A549 (cell line): ENCODE measurements around the gene ACVRL1.

Source experiments
- BHLHE40 ChIP-seq: IDR thresholded peaks from 2 replicates; pipeline ENCODE4 v1.6.1; 2012; ENCODE audit warnings: low read depth, low read length, inconsistent platforms
- CHD4 ChIP-seq: fragments of 200-600 bp; sonication (generic); IDR thresholded peaks from 2 replicates; pipeline ENCODE4 v1.6.1; 2016; ENCODE audit warnings: antibody characterized with exemption, mild to moderate bottlenecking, borderline replicate concordance
- HDAC2 ChIP-seq: fragments of 200-600 bp; sonication (generic); IDR thresholded peaks from 2 replicates; pipeline ENCODE4 v1.6.1; 2016
- HOXA7 ChIP-seq: fragments of 250-450 bp; sonication (Bioruptor Pico); IDR thresholded peaks from 2 replicates; pipeline ENCODE4 v1.5.0; 2020; ENCODE audit warnings: mild to moderate bottlenecking, moderate library complexity
- KDM5A ChIP-seq: fragments of 200-600 bp; sonication (generic); IDR thresholded peaks from 2 replicates; pipeline ENCODE4 v1.6.1; 2016; ENCODE audit warnings: antibody characterized with exemption, mild to moderate bottlenecking
- NFE2L2 ChIP-seq: fragments of 150-350 bp; conservative IDR thresholded peaks from 2 replicates; pipeline ENCODE4 v1.6.1; 2014; ENCODE audit warnings: low read length
- RAD21 ChIP-seq, 2 experiments: fragments of >200 bp in 1 of 2; sonication (Bioruptor Twin) in 1 of 2; formaldehyde crosslinking in 1 of 2; IDR thresholded peaks in 1 of 2; conservative IDR thresholded peaks in 1 of 2; 2 replicates in 1 of 2; 3 replicates in 1 of 2; pipeline ENCODE4 v1.6.1; 2012 to 2018; ENCODE audit warnings: inconsistent platforms in 1 of 2
- RFX5 ChIP-seq: fragments of 450-650 bp; IDR thresholded peaks from 2 replicates; pipeline ENCODE4 v1.7.1; 2014; ENCODE audit warnings: antibody characterized with exemption, mild to moderate bottlenecking, moderate library complexity
- USF2 ChIP-seq: fragments of 450-650 bp; IDR thresholded peaks from 2 replicates; pipeline ENCODE4 v1.6.1; 2014; ENCODE audit warnings: antibody characterized with exemption
- TF ChIP-seq, protein P1 (sequence below): fragments of >200 bp; sonication (Bioruptor Twin); formaldehyde crosslinking; IDR thresholded peaks from 3 replicates; pipeline ENCODE4 v1.5.1; 2016

- TF ChIP-seq, protein P1, sequence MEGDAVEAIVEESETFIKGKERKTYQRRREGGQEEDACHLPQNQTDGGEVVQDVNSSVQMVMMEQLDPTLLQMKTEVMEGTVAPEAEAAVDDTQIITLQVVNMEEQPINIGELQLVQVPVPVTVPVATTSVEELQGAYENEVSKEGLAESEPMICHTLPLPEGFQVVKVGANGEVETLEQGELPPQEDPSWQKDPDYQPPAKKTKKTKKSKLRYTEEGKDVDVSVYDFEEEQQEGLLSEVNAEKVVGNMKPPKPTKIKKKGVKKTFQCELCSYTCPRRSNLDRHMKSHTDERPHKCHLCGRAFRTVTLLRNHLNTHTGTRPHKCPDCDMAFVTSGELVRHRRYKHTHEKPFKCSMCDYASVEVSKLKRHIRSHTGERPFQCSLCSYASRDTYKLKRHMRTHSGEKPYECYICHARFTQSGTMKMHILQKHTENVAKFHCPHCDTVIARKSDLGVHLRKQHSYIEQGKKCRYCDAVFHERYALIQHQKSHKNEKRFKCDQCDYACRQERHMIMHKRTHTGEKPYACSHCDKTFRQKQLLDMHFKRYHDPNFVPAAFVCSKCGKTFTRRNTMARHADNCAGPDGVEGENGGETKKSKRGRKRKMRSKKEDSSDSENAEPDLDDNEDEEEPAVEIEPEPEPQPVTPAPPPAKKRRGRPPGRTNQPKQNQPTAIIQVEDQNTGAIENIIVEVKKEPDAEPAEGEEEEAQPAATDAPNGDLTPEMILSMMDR: no peak
- TF ChIP-seq CHD4 (no peak), USF2 (no peak), BHLHE40 (no peak), HOXA7 (CRISPR knock-in tag) (no peak), KDM5A (no peak), NFE2L2 (no peak), HDAC2 (no peak), RAD21 (conservative IDR thresholded peaks at IDR 0.05 in 1 of 2, IDR thresholded peaks at IDR 0.05 in 1 of 2) (no peak), RFX5 (no peak)
These were observed 13.5 kb upstream of the ACVRL1 start for GRCh38 chr12:51893786-51894185.
